ENCODE data around the gene MXI1.
"Not testable (repeated sequence)": the region's sequence is repeated elsewhere in the genome, so short reads cannot be mapped to it uniquely, and the experiment has no call there.

MXI1 gene

DNA sequence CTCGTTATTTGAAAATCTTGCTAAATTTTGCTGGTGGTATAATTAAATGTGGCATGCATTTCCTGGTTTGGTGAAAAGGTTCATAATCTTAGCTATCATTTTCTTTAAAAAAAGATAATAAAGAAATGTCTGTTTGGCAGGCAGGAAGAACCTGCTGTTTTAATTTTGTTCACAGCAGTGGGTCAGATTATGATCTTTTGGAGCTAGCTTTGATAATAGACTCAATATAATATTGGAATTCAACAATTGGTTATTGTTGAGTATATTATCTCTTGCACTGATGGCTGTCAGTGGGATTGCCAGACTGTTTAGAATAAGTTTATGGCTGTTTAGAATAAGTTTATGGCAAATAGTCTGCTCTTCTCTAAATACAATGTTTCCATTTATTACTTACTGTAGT lies 35.1 kb downstream of the MXI1 start:
- DNase-seq = no peak

DNA sequence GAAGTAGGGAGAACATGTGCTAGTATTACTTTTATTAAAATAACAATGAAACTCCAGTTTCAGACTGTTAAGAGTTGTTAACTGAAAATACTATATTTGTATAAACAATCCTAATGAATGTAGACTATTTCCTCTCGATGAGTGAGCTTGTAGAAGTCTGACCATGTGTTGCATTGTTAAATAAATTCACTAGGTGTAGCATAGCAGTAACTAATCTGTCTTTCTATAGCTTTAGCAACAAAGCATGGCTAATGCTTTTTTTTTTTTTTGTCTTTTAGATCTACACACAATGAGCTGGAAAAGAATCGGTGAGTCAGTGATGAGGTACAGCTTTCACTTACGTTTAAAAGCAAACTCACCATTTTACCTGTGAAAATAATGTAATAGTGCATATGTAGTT lies 37.1 kb downstream of the MXI1 start:
- DNase-seq = no peak

DNA sequence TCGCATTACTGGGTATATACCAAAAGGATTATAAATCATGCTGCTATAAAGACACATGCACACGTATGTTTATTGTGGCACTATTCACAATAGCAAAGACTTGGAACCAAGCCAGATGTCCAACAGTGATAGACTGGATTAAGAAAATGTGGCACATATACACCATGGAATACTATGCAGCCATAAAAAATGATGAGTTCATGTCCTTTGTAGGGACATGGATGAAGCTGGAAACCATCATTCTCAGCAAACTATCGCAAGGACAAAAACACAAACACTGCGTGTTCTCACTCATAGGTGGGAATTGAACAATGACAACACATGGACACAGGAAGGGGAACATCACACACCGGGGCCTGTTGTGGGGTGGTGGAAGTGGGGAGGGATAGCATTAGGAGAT lies 40.4 kb downstream of the MXI1 start:
- DNase-seq = not testable (repeated sequence)

DNA sequence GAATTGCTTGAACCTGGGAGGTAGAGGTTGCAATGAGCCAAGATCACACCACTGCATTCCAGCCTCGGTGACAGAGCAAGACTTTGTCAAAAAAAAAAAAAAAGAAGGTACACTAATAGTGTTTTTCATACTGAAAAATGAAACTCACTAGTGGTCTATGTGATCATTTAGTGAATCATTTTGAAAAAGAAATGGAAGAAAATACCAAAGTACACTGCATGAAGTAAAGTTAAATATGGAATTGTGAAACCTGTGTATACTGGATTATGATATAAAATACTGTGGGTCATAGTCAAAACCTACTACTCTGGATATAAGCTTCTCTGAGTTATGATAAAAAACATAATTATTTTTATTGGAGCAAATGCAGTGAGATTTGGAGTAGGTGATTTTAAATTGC lies 42.1 kb downstream of the MXI1 start:
- DNase-seq = not testable (repeated sequence)

DNA sequence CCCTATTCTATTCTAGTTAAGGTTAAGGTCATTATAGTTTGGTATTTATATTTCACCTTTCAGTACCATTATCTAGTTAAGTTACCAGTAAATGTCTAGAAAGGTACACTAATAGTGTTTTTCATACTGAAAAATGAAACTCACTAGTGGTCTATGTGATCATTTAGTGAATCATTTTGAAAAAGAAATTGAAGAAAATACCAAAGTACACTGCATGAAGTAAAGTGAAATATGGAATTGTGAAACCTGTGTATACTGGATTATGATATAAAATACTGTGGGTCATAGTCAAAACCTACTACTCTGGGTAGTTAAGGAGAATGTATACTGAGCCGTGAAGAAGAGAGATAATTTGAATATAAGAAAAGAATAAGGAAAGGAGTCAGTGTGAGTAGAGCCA lies 44.0 kb downstream of the MXI1 start:
- not testable (repeated sequence) for DNase-seq

DNA sequence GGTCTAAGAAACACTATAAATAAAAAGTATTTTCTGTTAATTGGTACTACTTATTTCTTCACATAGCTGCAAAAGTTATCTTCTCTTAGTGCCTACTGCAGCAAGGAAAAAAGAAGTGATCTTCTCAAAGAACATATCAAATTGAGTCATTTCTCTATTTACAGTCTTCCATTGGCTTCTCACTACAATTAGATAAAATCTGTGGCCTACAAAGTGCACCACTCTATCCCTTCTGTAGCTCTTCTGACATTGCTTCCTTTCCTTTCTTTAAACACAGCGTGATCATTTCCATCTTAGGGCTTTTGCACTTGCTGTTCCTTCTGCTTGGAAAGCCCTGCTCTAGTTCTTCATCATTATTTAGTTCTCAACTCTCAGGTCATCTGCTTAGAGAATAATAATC lies 44.7 kb downstream of the MXI1 start:
- no peak for DNase-seq

DNA sequence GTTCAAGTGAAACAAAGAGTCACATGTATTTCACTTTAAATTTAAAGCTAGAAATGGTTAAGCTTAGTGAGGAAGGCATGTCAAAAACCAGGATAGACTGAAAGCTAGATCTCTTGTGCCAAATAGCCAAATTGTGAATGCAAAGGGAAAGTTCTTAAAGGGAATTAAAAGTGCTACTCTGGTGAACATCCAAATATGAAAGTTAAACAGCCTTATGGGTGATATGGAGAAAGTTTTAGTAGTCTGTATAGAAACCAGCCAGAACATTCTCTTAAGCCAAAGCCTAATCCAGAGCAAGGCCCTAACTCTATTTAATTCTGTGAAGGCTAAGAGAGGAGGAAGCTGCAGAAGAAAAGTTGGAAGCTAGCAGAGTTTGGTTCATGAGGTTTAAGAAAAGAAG lies 47.1 kb downstream of the MXI1 start:
- no peak for DNase-seq

DNA sequence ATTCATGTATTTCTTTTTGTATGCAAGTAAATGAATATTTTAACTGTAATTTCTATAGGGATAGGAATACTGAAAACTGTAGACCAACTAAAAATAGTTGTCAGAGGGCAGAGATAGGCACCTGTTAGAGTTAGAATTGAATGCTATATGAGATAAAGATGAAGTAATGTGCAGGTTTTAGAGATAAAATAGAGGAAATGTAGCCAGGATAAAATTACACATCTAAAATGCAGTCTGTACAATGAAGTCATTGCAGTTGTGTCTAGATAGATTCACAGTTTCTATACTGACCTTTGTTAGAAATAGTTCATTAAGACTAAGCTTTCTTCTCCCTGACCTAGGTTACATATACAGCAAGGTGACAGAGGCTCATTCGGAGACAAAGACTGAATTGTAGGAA lies 51.1 kb downstream of the MXI1 start:
- DNase-seq = no peak

DNA sequence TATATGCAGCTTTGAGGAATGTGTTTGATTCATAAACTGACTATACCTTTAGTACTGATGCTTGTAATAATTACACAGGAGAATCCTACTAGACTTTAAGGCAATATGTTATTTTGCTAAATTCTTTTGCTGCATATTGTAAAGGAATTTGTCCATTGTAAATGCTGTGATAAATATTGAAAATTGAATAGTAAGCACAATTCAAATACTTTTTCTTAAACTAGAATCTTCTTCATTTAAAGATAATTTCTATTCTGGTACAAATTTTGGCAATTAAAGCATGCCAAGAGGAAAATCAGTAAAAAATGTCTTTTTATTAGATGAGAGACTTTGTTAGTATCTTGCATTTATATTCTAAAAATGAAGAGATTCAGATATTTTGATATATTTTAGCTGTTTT lies 51.9 kb downstream of the MXI1 start:
- no peak for DNase-seq

DNA sequence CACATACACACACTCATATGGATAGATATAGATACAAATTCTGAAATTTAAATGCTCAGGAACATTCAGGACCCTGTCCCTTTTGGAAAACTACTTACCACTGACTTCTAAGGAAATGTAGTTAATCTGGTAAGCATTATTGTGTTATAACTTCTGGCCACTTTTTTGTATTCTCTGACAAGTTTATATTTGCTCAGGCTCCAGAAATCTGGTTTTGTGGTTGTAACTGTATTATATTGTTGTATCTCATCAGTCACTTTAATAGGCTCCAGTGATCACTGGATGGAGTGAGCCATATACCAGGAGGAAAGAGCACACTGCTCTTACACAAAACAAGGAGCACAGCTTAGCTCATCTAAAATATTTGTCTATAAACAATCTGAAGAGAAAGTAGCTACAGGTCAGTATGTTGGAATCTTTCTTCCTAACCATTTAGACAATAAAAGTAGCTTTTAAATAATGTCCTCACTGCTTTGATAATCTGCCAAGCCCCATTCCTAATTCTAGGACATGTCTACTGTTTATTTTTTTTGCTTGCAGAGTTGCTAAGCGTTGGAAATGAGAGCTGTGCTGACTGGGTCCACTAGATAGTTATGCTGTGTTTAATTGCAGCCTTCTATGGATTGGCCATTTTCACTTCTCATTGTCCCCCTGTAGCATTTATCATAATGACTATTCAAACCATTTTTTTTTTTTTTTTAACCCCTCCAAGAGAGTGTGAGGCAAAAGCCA lies 53.5 kb downstream of the MXI1 start:
- DNase-seq = peak; percentile 4

DNA sequence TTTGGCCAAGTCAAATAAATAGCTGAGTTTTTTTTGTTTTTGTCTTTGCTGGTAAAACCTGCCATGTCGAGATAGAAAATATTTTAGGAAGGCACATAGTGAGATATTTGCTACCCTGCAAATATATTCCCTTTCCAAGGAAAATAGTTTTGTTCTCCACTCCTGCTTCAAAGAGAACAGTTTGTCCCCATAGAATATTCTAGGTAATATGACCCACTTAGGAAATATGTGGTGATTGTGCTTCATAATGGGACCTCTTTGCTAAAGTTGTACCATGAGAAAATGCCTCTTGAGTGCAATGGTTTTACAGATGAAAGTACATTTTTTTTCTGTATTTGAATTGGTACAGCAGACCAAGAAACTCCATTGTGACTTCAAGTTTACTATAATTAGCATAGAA lies 55.8 kb downstream of the MXI1 start:
- no peak for DNase-seq

DNA sequence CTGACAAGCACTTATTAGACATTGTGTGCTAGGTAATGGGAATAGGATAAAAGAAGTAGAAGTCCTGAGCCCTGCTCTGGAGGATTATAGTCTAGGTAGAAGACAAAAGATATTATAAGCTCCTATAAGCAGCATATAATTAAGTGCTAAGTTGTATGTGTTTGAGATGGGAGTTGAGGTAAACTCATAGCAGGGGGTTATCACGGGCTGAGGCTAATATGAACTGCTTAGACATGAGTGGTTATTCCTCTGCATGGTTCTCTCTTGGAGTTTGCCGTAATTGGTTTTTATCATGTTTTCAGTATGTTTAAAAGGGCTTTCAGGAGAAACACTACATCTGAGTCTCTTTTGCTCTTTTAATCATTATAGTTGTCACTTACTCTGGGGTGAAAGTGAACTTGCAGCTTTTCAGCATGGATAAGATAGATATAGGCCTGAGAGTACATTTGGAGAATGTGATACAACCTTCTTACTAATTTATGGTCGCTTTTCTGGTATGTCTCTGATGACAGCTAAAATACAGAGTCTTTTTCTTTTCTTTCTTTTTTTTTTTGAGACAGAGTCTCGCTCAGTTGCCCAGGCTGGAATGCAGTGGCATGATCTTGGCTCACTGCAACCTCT lies 58.3 kb downstream of the MXI1 start:
- no peak for DNase-seq

DNA sequence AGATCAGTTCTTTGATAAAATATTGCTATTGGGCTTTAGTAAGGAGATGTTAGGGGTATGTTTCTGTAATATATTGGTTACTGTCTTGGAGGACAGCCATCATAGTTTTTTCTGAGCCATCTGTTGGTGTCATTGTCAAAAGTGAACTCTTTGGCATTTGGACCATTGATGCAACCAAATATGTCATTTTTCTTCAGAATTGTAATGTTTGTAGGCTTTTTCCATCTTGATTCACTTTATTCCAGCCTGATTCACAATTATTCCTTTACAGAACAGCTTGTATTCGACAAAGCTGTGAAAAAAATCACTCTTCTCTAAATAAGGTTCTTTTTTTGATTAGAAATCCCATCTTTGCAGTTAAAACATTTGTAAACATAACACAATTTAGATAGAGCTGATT lies 59.9 kb downstream of the MXI1 start:
- no peak for DNase-seq

DNA sequence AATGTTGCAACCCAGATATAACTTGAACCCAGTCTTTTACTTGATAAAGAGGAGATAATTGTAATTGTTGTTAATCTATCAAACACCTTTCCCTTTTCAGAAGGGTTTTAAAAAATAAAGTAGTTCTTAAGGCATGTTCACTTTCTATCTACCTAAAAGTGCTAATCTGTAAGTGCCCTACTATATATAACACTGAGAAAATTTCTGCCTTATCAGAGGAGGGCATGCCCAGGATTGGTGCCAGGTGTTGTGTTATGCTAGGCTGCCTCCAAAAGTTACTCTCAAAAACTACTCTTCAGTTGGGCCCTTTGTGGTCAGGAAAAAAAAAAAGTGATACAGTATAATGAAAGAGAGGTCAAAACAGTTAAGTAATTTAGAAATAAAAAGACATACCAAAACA lies 61.0 kb downstream of the MXI1 start:
- DNase-seq = no peak

DNA sequence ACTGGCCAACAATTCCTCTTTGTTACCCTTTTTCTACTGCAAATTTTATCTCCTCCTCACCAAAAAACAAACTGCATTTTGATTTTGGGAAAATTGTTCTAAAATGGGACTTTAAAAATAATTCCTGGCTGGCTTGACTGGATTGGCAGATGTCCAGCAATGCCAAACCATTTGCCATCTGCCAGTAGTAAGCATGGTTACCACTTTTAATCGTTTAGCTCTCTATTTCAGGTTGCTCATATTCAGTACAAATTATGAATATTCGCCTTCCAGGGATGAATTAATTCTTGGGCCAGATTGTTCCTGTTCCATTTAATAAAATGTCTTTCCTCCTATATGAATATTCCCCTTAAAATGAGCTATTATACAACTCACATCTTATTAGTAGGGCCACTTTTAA lies 61.6 kb downstream of the MXI1 start:
- DNase-seq = no peak

DNA sequence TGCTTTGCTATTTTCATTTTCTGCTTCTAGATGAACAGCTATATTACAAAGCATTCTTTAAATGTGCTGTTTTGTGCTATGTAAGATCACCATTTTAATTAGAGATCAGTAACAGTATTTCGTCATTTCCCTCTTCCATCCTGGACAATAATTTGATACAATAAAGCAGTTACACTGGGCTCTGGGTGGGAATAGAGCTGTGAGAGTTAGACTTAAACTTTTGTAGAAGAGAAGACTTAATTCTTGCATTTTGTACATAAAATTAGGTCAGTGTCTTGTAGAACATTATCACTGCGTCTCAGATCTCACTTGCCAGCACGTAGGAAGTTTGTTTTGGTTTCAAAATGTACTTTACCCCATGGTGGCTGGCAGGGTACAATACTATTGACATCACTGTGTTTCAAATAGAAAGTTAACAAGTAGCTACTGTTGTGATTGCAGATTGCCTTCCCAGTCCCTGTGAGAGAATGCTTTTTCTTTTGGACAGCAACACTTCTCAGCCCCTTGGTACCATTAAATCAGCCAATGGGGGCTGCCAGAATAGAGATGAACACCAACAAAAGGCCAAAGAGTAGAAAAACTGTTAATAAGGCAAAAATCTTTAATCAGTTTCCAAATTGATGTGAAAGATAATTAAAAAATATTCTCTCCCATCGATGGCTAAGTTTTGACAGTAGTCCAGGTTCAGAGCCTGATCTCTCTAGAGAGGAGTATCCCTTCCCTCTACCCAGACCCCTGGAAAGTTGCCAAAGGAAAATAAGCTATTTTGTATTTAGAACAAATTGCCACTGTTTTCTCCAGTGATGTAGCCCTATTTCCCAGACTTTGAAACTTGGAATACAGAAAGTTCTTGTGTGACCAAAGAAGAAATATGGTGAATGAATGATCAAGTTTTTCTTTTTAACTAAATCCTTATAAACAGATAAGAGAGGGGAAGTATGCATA lies 62.2 kb downstream of the MXI1 start:
- DNase-seq = no peak

DNA sequence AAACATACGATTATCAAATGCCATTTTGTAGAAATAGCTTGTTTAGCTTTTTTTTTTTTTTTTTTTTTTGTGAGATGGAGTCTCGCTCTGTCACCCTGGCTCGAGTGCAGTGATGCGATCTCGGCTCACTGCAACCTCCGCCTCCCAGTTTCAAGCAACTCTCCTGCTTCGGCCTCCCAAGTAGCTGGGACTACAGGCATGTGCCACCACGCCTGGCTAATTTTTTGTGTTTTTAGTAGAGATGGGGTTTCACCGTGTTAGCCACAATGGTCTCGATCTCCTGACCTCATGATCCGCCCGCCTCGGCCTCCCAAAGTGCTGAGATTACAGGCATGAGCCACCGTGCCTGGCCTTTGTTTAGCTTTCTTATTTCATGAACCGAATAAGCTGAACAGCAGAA lies 65.6 kb downstream of the MXI1 start:
- DNase-seq = not testable (repeated sequence)

DNA sequence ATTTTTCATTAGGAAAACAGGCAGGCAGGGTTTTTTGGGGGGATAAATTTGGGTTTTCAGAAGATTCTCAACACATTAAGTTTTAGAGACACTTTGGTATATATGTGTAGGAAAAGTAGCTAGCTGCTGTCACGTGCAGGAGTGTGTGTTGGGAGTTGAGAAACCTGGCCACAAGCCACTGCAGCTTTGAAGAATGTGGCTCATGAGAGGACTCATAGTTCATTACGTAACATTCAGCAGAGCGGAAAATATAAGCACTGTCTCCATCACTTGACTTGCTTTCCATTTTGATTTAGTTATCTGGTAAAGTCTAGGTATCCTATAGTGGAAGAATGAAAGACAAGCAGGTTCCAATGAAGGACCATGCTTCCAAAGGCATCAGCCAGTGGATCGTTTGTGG lies 66.1 kb downstream of the MXI1 start:
- DNase-seq = peak; percentile 70

DNA sequence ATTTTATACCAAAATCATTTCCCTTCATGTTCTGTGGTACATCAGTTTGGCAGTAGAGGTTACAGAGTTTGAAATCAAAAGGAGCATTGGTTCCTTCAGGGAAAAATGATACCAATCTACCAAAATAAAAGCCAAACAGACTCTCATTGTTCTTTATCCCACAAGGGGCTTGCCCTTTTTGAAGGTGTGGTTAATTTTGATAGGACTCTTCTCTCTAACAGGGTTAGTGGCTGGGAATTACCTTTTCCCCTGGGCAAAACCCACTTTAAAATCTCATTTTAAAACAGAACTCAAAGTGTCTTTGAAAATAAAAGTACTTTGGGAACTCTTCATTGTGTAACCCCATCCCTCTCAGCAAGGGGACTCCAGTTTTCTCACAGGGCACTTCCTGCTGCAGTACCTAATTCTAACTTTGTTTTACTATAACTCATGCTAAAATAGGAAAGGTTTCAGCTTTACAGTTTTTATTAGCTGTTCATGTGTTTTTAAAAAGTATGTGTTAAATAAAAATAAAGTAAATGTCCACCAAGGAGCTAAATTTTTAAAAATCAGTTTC lies 66.7 kb downstream of the MXI1 start:
- no peak for DNase-seq

DNA sequence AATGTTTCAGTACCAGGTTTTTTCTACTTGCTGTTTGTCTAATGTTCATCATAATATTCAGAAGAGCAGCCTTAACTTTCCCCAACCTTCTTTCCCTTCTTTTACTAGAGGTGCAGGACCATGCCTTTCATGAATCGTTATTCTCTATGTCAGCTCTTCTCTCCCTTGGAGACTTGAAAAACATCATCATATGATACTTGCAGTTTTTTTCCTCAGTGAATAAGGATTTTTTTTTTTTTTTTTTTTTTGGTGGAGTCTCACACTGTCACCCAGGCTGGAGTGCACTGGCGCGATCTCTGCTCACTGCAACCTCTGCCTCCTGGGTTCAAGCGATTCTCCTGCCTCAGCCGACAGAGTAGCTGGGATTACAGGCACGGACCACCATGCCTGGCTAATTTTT lies 67.2 kb downstream of the MXI1 start:
- DNase-seq = no peak

DNA sequence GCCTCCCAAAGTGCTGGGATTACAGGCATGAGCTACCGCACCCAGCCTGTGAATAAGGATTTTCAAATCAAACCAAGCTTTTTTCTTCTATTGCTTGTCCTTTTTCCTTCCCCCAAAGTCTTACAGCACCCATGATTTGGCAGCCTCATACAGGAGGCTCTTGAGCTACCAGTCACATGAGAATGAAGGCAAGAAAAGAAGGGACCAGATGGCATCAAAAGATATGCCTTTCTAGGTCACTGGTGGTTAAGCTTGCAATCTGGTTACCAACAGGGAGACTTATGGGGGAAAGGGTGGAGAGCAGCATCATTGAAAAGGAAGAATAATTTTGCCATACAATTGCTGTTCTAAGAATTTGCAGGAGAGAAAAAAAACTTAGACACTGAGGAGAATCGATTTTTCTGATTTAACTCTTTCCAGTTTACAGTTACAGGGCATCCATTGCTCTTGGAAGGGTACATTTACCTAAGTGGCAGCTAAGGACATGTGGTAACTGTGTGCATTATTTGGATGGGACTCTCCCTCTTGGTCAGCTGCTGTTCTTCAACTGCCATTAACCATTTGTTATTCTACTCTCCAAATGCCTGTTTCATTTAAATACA lies 67.8 kb downstream of the MXI1 start:
- DNase-seq = no peak

DNA sequence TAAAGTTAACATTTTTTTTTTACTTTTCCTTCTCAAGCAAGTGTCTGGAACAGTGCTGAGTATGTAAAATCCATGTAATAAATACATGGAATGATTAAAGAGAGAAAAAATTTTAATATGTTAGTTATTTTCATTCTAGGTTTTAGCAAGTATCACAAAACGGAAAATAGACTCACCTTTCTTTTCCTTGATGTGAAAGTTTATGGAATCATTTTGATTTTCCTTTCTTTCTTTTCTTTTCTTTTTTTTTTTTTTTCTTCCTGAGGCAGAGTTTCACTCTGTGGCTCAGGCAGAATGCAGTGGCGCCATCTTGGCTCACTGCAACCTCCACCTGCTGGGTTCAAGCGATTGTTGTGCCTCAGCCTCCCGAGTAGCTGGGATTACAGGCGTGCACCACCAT lies 69.2 kb downstream of the MXI1 start:
- no peak for DNase-seq

DNA sequence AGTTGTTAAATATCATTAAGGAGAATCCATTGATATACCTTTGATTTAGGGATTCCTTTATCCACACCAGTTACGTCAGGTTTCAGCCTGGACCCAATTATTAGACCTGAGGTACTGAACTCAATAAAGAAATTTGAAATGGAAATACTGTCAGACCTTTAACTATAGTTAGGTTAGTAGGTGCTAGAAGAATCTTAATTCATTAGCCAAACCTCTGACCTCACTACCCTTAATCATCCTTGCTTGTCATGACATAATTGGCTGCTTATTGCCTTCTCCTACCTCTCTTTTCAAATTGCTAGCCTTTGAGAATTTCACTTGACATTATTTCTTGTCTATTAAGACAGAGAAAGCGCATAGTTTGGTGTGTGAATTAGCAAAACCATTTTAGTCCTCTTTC lies 70.2 kb downstream of the MXI1 start:
- no peak for DNase-seq
